Pancreas (tissue), 10 donors: ENCODE data around the gene EIF5. TPM values are rescaled to one million over a fixed set of nuclear protein-coding genes. Genes with fewer than 3 reads are reported as not detected.

ENCODE experiments used
- ATAC-seq, 4 donors: fragments of 200-7000 bp; cut with Tn5 transposase; one replicate each; pipeline versions ENCODE4 v1.8.0 to v1.9.1; 2020; ENCODE audit warnings: mild to moderate bottlenecking in 4 of 4, moderate library complexity in 4 of 4
- DNase-seq, 6 donors: peaks; one replicate each; pipeline ENCODE4 v3.0.0-alpha.2; 2020
- FAIRE-seq: peaks from 2 replicates; lab custom pipeline; 2012; peaks lifted over from hg19 to GRCh38; lab: Jason Lieb, UNC
- H3K27ac ChIP-seq, 4 donors: fragments of 200-600 bp; sonication (generic); 1 replicate in 3 of 4; 2 replicates in 1 of 4; pipeline versions ENCODE4 v1.5.0 to v1.8.0; 2020
- H3K27me3 ChIP-seq, 4 donors: fragments of 200-600 bp; one replicate each; pipeline ENCODE4 v1.8.0; 2021
- H3K36me3 ChIP-seq, 3 donors: fragments of 200-600 bp; sonication (generic) in 1 of 3; one replicate each; pipeline versions ENCODE4 v1.5.0 to v1.8.0; 2020 to 2021
- H3K4me1 ChIP-seq, 3 donors: fragments of 200-600 bp; one replicate each; pipeline ENCODE4 v1.8.0; 2021
- H3K4me3 ChIP-seq, 4 donors: fragments of 200-600 bp; sonication (generic) in 2 of 4; one replicate each; pipeline versions ENCODE4 v1.5.0 to v1.8.0; 2020 to 2021
- H3K9me3 ChIP-seq, 4 donors: fragments of 200-600 bp; one replicate each; pipeline ENCODE4 v1.8.0; 2021
- WGBS, 2 donors: extraction: QIAGEN DNeasy Blood & Tissue Kit; methylation state at CpG; one replicate each; pipeline ENCODE4 v1.1.7; 2013; 5-methylcytosine and 5-hydroxymethylcytosine counted together
- intact Hi-C, 3 donors: fragments of 100-400 bp; cut with DNase I; formaldehyde crosslinking; loops; one replicate each; pipeline versions ENCODE4 v1.11.1 to v1.14.2; 2022
- polyA plus RNA-seq, 2 donors: library from polyadenylated mRNA; stranded (reverse); fragments of 200-250 nt; gene quantifications; one replicate each; pipeline ENCODE4 v1.2.3, GENCODE V29; 2013
- total RNA-seq, 6 donors: library from RNA; stranded (reverse); fragmentation: NEBNext Ultra II Directional in 4 of 6; extraction: Animal tissue kit (Norgen Biotek cat#: 25700) in 4 of 6; gene quantifications; one replicate each; pipeline versions ENCODE4 v1.2.1 to v1.2.4, GENCODE V29; 2021 to 2023
- TF ChIP-seq, protein P1 (sequence below), 4 donors: fragments of 200-600 bp; sonication (generic) in 3 of 4; IDR thresholded peaks; one replicate each; pipeline versions ENCODE4 v1.5.0 to v1.8.0; 2021; ENCODE audit warnings: antibody characterized with exemption in 4 of 4
- donor health status: healthy with polysubstance abuse.
- donor health status: DM: no; HTN: no; CAD: no; lungs with moderate emphysema.
- donor health status: DM: no; HTN: no; CAD: no.
- donor health status: control.
- donor health status: control.
- donor health status: Bipolar disorder and iron deficiency.
- donor health status: DM: yes; HTN: yes; CAD: no.
- donor health status: DM: no; HTN: no; CAD: no.
- donor health status: DM: no; HTN: no; CAD: no.
- donor health status: DM: yes; HTN: yes; CAD: no.

EIF5 gene
- total and polyA plus RNA-seq, 8 donors, result 22.2 to 139 (median 95.2) TPM

DNA sequence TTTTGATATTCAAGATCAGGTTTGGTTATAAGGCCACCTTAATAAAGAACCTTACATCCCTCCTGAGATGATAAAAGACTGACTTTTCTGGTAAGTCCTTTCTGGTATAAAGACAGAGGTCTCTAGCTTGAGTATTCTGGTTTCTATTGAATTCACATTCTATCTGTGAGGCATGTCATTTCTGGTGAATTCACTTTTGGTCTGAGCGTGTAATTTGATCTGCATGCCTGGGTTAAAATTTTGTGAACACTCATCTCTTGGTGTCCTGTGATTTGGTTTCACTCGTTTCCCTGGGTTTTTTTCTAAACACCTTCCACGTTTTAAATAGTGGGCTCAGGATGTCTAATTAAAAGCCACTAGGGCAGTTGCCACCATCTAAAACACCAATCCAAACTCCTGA lies 12.2 kb downstream of the EIF5 start:
- Histone ChIP-seq H3K9me3 (no peaks in the 10 kb centered on the region), H3K4me1 (peaks cover 0 to 11% (median 3%) of the 10 kb centered on the region in 3 donors), H3K36me3 (peaks cover 14 to 33% (median 18%) of the 10 kb centered on the region in 3 donors), H3K4me3 (no peak overlapping the region), H3K27me3 (no peaks in the 10 kb centered on the region), H3K27ac (no peak overlapping the region)
- TF ChIP-seq, protein P1, sequence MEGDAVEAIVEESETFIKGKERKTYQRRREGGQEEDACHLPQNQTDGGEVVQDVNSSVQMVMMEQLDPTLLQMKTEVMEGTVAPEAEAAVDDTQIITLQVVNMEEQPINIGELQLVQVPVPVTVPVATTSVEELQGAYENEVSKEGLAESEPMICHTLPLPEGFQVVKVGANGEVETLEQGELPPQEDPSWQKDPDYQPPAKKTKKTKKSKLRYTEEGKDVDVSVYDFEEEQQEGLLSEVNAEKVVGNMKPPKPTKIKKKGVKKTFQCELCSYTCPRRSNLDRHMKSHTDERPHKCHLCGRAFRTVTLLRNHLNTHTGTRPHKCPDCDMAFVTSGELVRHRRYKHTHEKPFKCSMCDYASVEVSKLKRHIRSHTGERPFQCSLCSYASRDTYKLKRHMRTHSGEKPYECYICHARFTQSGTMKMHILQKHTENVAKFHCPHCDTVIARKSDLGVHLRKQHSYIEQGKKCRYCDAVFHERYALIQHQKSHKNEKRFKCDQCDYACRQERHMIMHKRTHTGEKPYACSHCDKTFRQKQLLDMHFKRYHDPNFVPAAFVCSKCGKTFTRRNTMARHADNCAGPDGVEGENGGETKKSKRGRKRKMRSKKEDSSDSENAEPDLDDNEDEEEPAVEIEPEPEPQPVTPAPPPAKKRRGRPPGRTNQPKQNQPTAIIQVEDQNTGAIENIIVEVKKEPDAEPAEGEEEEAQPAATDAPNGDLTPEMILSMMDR (IDR thresholded peaks at IDR 0.05), result no peak
- FAIRE-seq (no peak), DNase-seq (no peak), ATAC-seq (no peak)
- WGBS, 2 donors, result 52 to 65% methylated on average over 3 of the region's 3 CpGs
- intact Hi-C loops, result no loop called here

DNA sequence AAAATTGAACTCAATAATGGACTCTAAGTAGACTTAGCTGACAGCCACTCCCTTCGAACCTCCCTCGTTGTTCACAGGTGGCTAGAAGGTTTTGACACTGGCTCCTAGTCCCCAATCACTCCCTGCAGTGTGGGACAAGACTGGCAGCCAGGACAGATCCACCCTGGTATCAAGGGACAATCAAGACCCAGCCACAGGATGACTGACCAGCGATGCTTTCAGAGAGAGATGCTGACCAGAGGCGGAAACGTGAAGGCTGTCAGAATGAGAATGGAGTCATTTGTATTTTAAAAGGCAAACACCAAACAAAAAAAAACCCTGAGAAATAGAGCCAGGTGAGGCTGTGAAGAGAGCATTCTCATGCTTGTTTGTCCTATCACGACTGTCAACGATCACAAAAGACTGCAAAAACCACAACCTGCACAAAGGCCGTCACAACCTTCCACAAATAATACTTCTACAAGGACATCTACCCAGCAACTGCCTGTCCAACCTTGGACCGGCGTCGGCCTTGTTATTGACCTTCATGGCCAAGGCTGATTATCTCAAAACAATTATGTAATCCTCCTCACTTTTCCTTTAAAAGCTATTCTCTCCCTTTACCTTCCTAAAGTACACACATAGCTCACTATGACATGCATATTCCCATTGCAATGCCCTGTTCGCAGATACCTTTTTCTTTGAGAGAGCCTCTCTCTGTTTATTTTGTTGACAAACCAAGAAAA lies 13.2 kb downstream of the EIF5 start:
- FAIRE-seq (no peak), DNase-seq (peak in 1 of 6 donors; percentile 26), ATAC-seq (peak; percentile 30 to 82 (median 46))
- Histone ChIP-seq H3K27ac (peak overlapping the region in 1 of 4 donors; percentile 15), H3K9me3 (no peaks in the 10 kb centered on the region), H3K27me3 (no peaks in the 10 kb centered on the region), H3K4me1 (peaks cover 0 to 11% (median 3%) of the 10 kb centered on the region in 3 donors), H3K4me3 (no peak overlapping the region), H3K36me3 (peaks cover 5 to 23% (median 9%) of the 10 kb centered on the region in 3 donors)
- intact Hi-C loops, result no loop called here
- 20 to 21% methylated on average over 12 of the region's 12 CpGs for WGBS, 2 donors
- TF ChIP-seq, protein P1 (IDR thresholded peaks at IDR 0.05), result no peak

DNA sequence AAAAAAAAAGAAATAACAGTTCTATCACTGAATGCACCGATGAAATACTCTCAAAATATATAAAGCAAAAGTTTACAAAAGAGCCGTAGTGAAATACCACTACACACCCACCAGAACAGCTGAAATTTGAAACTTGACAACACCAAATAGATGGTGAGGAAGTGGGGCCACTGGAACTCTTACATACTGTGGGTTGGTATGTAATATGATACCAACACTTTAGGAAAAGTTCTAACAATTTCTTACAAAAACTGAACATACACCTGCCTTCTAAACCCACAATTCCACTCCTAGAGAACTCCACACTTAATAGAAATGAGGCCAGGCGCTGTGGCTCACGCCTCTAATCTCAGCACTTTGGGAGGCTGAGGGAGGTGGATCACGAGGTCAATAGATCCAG lies 14.1 kb downstream of the EIF5 start:
- H3K4me3 ChIP-seq, result no peak overlapping the region
- ATAC-seq (no peak), FAIRE-seq (no peak), DNase-seq (no peak)
- intact Hi-C loops, result no loop called here
- no peaks in the 10 kb centered on the region for H3K27me3 ChIP-seq
- WGBS, 2 donors, result 82 to 83% methylated on average over 5 of the region's 5 CpGs
- no peak overlapping the region for H3K27ac ChIP-seq
- H3K36me3 ChIP-seq, result peaks cover 0 to 14% (median 4%) of the 10 kb centered on the region in 3 donors
- no peaks in the 10 kb centered on the region for H3K9me3 ChIP-seq
- TF ChIP-seq, protein P1 (IDR thresholded peaks at IDR 0.05), result no peak
- peaks cover 0 to 11% (median 3%) of the 10 kb centered on the region in 3 donors for H3K4me1 ChIP-seq

DNA sequence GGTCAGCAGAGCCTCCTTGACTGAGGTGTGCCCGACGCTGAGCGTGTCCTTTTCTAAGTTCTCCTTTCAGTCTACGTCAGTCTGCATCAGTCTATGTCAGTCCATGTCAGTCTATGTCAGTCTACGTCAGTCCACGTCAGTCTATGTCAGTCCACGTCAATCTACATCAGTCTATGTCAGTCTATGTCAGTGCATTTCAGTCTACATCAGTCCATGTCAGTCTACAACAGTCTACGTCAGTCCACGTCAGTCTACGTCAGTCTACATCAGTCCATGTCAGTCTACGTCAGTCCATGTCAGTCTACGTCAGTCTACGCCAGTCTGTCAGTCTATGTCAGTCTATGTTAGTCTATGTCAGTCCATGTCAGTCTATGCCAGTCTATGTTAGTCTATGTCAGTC lies 15.9 kb downstream of the EIF5 start:
- no peak for ATAC-seq
- Histone ChIP-seq H3K4me1 (peaks cover 0 to 11% (median 3%) of the 10 kb centered on the region in 3 donors), H3K9me3 (no peaks in the 10 kb centered on the region), H3K27ac (no peak overlapping the region), H3K27me3 (no peaks in the 10 kb centered on the region), H3K36me3 (no peaks in the 10 kb centered on the region), H3K4me3 (no peak overlapping the region)
- intact Hi-C loops, result no loop called here
- FAIRE-seq, result no peak
- TF ChIP-seq, protein P1 (IDR thresholded peaks at IDR 0.05), result no peak
- no peak for DNase-seq
- WGBS, 2 donors, result 90 to 94% methylated on average over 13 of the region's 13 CpGs

DNA sequence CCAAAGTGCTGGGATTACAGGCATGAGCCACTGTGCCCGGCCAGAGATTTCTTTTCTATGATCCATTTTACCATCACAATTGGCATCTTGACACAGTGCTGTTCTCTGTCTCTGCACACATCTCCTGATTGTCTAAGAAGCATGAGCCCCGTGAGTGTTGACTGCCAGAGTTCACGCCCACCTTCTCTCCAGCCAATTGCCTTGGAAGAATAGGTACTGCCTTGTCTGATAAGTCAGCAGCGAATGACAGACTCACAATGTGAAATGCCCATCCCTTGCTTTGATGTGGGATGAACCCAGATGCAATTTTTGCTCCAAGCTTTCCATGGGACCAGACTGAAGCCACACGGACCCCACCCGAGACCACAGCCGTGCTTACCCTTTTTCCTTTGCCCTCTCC lies 19.3 kb downstream of the EIF5 start:
- FAIRE-seq (no peak), ATAC-seq (no peak), DNase-seq (no peak)
- Histone ChIP-seq H3K27me3 (no peaks in the 10 kb centered on the region), H3K4me1 (no peaks in the 10 kb centered on the region), H3K9me3 (no peaks in the 10 kb centered on the region), H3K4me3 (no peak overlapping the region), H3K36me3 (no peaks in the 10 kb centered on the region), H3K27ac (no peak overlapping the region)
- TF ChIP-seq, protein P1 (IDR thresholded peaks at IDR 0.05), result no peak
- intact Hi-C loops, result no loop called here
- 72% methylated on average over 7 of the region's 7 CpGs for WGBS, 2 donors
